ENCODE results near the gene LEMD2. TPM values are rescaled to one million over a fixed set of nuclear protein-coding genes. Genes with fewer than 3 reads are reported as not detected.

The LEMD2 gene
- total and polyA plus RNA-seq, 2 donors (not counting 3 experiments of a cell fraction or from before 2014, with no cell fraction given) = 61.1 to 81.8 TPM

GRCh38 chr6:33776764-33777163 is 12.2 kb downstream of the LEMD2 start:
- Histone ChIP-seq H3K27ac (ENCODE audit: insufficient read depth, low read depth, low read length) (no peak overlapping the region), H3K9ac (replicated peaks; ENCODE audit: extremely low read depth, insufficient read depth, low read length) (no peak overlapping the region), H3K27me3 (ENCODE audit: control insufficient read depth in 2 of 2, insufficient read depth in 2 of 2, low read length in 2 of 2) (no peaks in the 10 kb centered on the region), H3K4me3 (replicated peaks in 1 of 3; ENCODE audit: insufficient read depth in 1 of 3, low read depth in 1 of 3, low read length in 3 of 3) (no peak overlapping the region), H2AFZ (ENCODE audit: low read depth, low read length) (no peak overlapping the region), H3K79me2 (ENCODE audit: control insufficient read depth, insufficient read depth, low read length) (peaks cover 3% of the 10 kb centered on the region), H3K4me1 (ENCODE audit: control insufficient read depth, extremely low read depth, insufficient read depth, low read length) (peaks cover 45% of the 10 kb centered on the region), H3K36me3 (ENCODE audit: control insufficient read depth in 2 of 2, extremely low read depth in 1 of 2, insufficient read depth in 2 of 2, low read length in 2 of 2) (peaks cover 36 to 54% of the 10 kb centered on the region in 2 experiments), H3K9me3 (replicated peaks; ENCODE audit: control insufficient read depth, insufficient read depth, low read length) (no peaks in the 10 kb centered on the region), H3K9me1 (replicated peaks; ENCODE audit: control insufficient read depth, extremely low read depth, insufficient read depth, low read length) (no peaks in the 10 kb centered on the region), H4K20me1 (replicated peaks; ENCODE audit: control insufficient read depth, extremely low read depth, insufficient read depth, low read length) (no peaks in the 10 kb centered on the region), H3K4me2 (ENCODE audit: insufficient read depth, low read length) (no peak overlapping the region)
- no peak for FAIRE-seq
- POLR2A ChIA-PET = no interaction called here
- BruUV-seq (replicated peaks) = no TSS peak
- DNase-seq (ENCODE audit: low read depth, low spot score) = no peak
- dilution Hi-C loops (cut with MboI; ENCODE audit: extremely low pct_ligation_motif_present, low sequenced_read_pairs) (no loop called here), intact Hi-C loops (cut with micrococcal nuclease) (no loop called here)
- TF ChIP-seq GATA2 (IDR thresholded peaks at IDR 0.05; ENCODE audit: insufficient read depth, insufficient read length, low read depth, low read length) = no peak
- no peak for TF ChIP-seq JUN (IDR thresholded peaks at IDR 0.05; ENCODE audit: borderline replicate concordance, insufficient read depth, insufficient read length, low read depth)
- CTCF ChIA-PET = no interaction called here

- peaks cover 36 to 54% of the 10 kb centered on the region in 2 experiments for H3K36me3 ChIP-seq (ENCODE audit: control insufficient read depth in 2 of 2, extremely low read depth in 1 of 2, insufficient read depth in 2 of 2, low read length in 2 of 2)
- H3K9ac ChIP-seq (replicated peaks; ENCODE audit: extremely low read depth, insufficient read depth, low read length) = no peak overlapping the region
- BruUV-seq (replicated peaks) = no TSS peak
- peaks cover 3% of the 10 kb centered on the region for H3K79me2 ChIP-seq (ENCODE audit: control insufficient read depth, insufficient read depth, low read length)
- FAIRE-seq (no peak), DNase-seq (ENCODE audit: low read depth, low spot score) (no peak)
- no peaks in the 10 kb centered on the region for H4K20me1 ChIP-seq (replicated peaks; ENCODE audit: control insufficient read depth, extremely low read depth, insufficient read depth, low read length)
- TF ChIP-seq FOS (IDR thresholded peaks at IDR 0.05; ENCODE audit: borderline replicate concordance, insufficient read depth, low read length) = no peak
- TF ChIP-seq POLR2AphosphoS5 (IDR thresholded peaks at IDR 0.05; ENCODE audit: insufficient read depth, low read depth, low read length) = no peak
- no peak for TF ChIP-seq JUN (IDR thresholded peaks at IDR 0.05; ENCODE audit: borderline replicate concordance, insufficient read depth, insufficient read length, low read depth)
- no peak for TF ChIP-seq POLR2A (IDR thresholded peaks at IDR 0.05; ENCODE audit: low read depth, low read length)
- no peak for TF ChIP-seq MYC (IDR thresholded peaks at IDR 0.05; ENCODE audit: low read depth, low read length)
- TF ChIP-seq CTCF (IDR thresholded peaks at IDR 0.05; ENCODE audit: extremely low read depth in 1 of 2, insufficient read depth in 1 of 2, low read depth in 1 of 2, low read length in 2 of 2) = no peak
- TF ChIP-seq MAX (IDR thresholded peaks at IDR 0.05; ENCODE audit: insufficient read depth, insufficient read length) = no peak
- no peak for TF ChIP-seq GATA2 (IDR thresholded peaks at IDR 0.05; ENCODE audit: insufficient read depth, insufficient read length, low read depth, low read length)
- TF ChIP-seq EZH2 (IDR thresholded peaks at IDR 0.05; ENCODE audit: borderline replicate concordance, low read depth, low read length, severe bottlenecking) = no peak
- dilution Hi-C loops (cut with MboI; ENCODE audit: extremely low pct_ligation_motif_present, low sequenced_read_pairs) (no loop called here), intact Hi-C loops (cut with micrococcal nuclease) (no loop called here)
- ChIA-PET CTCF (interaction anchor here (1.0 kb wide), 1 partner anchor 251 kb away, joined by 3 read pairs; no protein-coding TSS in a partner anchor), POLR2A (no interaction called here)
- no peak overlapping the region for H3K27ac ChIP-seq (ENCODE audit: insufficient read depth, low read depth, low read length)
- no peaks in the 10 kb centered on the region for H3K9me1 ChIP-seq (replicated peaks; ENCODE audit: control insufficient read depth, extremely low read depth, insufficient read depth, low read length)
- no peaks in the 10 kb centered on the region for H3K27me3 ChIP-seq (ENCODE audit: control insufficient read depth in 2 of 2, insufficient read depth in 2 of 2, low read length in 2 of 2)
- H3K4me1 ChIP-seq (ENCODE audit: control insufficient read depth, extremely low read depth, insufficient read depth, low read length) = peaks cover 45% of the 10 kb centered on the region
- H2AFZ ChIP-seq (ENCODE audit: low read depth, low read length) = no peak overlapping the region
- H3K4me3 ChIP-seq (replicated peaks in 1 of 3; ENCODE audit: insufficient read depth in 1 of 3, low read depth in 1 of 3, low read length in 3 of 3) = no peak overlapping the region
- no peak overlapping the region for H3K4me2 ChIP-seq (ENCODE audit: insufficient read depth, low read length)
- no peaks in the 10 kb centered on the region for H3K9me3 ChIP-seq (replicated peaks; ENCODE audit: control insufficient read depth, insufficient read depth, low read length)
These were observed 12.7 kb downstream of the LEMD2 start for GRCh38 chr6:33776186-33776585.
